ENCODE results near the gene PARVG.
"Not testable (repeated sequence)": the region's sequence is repeated elsewhere in the genome, so short reads cannot be mapped to it uniquely, and the experiment has no call there.

Gene PARVG

DNA sequence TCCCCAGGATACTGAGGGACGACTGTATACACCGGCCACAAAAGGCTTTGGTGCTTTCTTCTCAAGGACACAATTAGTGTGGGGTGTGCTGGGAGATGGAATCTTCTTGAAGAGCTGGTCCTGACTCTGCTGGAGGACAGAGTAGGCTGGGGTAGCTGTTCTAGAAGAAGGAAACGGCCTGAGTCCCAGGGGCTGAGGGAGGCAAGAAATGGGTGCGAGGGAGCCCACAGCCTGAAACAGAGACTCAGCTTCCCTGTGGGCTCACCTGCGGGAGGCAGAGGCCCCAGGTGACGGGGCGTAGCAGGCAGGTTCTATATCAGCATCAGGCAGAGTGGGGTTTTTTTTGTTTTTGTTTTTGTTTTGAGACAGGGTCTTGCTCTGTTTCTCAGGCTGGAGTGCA is 36.6 kb downstream of the PARVG start:
- DNase-seq, result no peak

DNA sequence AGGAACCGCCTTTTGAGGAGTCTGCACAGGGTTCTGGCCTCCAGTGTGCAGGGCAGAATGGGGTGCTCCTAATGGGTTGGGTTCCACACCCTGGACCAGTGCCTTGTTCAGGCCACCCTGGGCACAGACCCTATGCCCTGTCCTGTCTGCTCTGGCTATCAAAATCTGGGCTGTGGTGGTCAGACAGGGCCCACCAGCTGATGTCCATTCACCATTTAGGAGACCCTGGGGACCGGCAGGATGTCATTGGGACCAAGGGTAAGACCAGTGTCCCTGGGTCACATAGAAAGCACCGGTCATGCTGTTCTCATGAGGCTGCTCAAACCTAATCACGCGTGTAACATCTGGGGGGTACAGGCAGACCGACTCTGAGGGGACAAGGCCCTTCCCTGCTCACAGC is 37.3 kb downstream of the PARVG start:
- no peak for DNase-seq

DNA sequence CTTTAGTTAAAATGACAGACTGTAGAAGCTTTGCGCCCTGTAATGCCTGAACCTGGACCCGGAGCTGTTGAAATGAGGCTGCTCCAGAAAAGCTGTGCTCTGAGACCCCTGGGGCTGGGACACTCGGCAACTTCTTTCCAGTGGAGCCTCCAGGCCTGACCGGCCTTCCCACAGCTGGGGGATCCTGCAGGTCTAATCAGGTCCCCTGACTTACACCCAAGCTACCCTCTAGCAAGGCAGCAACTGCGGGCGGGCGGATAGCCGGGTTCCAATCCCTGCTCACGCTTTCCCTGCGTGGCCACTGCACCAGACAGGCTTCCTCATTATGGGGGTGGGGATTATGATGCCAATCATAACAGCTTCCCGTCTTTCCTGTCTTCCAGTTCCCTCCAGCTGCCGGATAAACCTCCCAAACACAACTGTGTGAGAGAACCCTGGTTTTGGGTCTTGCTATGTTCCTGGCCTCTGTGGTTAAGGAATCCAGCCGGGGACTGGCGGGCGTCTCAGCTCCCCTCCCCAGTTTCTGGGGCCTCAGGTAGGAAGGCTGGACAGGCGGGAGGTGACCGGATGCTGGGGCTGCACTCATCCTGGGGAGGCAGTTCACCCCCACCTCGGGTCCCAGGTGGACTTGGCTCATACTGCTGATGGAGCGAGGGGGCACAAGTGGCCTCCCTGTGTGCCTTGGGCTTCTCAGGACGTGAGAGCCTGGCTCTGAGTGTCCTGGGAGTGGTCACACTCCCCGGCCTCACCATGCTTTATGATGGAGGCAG is 38.6 kb downstream of the PARVG start:
- no peak for DNase-seq

DNA sequence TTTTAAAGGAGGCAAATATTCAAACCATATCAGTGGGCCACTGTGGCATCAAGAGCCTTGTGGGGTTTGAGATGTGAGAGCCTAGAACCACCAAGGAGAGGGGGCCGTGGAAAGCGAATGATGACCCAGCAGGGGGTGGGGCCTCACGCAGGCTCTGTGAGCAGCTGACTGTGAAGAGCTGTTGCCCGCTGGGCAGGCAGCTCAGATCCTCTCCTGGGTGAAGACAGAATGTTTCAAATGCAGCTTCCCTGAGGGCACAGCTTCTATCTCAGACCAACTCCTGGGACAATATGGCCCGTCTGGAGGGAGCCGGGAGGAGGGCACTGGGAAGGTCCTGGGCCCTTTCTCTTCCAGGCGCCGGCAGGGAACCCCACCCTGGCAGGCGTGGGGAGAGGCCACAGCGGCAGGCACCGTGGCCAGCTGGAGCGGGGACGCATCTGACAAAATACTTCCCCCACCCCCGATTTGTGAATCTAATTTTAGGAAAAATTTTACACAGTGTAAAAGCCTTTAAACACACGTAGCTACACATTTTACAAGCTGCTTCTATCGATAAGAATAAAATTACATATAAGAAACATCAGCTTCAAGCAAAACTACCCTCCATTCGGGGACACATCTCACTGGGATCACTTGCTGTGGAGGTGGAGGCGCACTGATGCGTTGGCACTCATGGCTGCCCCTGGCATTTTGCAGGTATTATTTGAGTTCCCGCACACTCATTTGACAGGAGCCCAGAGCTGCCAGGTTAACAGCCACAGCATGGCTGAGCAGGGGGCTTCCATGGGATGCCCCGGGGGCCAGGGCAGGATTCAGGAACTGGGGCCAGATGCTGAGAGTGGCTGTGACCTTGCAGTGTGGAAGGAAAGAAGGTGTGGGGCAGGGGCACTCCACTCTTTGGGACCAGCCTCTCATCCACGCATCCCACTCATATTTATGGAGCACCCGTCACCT is 40.3 kb downstream of the PARVG start:
- DNase-seq, result no peak

DNA sequence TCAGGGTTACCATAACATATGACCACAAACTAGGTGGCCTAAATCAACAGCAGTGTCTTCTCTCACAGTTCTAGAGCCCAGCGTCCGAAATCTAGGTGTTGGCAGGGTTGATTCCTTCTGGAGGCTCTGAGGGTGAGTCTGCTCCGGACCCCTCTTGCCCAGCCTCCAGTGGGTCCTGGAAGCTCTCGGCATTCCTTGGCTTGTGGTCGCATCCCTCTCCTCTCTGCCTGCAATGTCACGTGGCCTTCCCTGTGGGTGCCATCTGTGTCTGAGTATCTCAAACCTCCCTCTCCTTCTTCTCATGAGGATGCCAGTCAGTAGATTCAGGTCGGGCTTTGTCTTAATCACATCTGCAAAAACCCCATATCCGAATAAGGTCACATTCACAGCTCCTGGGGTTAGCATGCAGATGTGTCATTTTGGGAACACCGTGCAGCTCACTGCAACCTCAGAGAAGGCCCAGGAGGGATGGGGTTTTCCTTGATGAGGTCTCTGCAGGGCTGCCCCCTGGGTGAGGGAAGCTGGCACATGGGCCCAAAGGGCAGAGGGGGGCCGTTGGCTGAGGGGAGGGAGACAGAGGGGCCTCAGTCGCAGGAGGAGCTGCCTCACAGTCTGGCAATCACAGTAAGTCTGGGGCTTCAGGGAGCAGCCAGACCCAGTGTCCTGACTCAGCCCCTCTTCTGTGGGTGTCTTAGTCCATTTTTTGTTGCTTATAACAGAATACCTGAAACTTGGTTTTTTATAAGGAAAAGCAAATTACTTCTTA is 41.2 kb downstream of the PARVG start:
- no peak for DNase-seq

DNA sequence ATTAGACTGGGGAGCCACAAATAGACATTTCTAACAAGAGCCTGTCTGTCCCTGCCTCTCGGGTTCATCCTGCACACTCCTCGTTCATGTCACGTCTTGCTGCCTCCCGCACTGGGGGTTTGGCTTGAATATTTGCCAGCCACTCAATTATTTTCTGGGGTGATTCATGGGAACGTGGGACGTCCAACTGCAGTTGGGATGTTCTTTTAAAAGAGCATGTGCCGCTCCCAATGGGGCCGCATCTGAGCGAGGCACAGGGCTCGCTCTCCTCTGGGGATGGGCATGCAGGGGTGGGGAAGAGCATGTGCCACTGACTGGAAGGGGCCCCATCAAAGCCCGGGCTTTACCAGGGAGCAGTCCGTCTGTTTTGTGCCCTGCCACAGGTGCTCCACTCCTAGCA is 43.4 kb downstream of the PARVG start:
- no peak for DNase-seq

DNA sequence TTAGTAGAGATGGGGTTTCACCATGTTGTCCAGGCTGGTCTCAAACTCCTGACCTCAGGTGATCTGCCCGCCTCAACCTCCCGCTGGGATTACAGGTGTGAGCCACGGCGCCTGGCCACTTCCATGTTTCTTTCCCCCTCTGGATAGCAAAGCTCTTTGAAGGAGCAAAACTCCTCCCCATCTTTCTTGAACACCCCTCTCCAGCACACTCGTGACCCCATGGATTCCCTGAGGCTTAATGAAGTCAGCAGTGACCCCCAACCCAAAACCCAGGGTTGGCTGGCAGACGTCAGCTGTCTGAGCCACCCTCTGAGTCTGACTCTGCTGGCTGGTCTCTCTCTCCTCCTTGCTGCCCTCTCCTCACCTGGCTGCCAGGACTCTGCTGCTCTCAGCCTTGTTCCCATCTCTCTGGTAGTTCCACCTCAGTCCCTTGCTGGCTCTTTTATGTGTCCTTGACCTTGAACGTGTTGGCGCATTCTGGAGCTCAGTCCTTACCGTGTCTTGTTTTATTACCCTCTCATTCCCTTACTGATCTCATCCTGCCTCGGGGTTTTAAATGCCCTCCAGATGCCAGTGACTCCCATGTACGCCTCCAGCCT is 44.5 kb downstream of the PARVG start:
- no peak for DNase-seq

DNA sequence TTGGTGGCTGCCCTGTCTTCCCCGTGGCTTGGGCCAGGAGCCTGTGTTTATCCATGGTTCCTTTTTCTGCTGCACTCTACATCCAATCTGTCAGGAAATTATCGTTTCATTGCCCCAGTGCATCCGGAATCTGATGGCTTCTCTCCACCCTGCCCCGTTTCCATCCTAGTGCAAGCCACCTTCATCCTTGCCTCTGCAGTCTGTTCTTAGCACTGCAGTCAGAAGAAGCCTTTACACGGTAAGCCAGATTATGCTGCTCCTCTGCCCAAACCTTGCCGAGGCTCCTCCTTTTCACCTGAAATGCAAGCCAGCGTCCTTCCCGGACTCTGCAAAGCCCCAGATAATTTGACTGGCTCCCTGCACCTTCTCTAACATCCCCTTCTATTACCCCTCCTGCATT is 45.1 kb downstream of the PARVG start:
- DNase-seq, result no peak

DNA sequence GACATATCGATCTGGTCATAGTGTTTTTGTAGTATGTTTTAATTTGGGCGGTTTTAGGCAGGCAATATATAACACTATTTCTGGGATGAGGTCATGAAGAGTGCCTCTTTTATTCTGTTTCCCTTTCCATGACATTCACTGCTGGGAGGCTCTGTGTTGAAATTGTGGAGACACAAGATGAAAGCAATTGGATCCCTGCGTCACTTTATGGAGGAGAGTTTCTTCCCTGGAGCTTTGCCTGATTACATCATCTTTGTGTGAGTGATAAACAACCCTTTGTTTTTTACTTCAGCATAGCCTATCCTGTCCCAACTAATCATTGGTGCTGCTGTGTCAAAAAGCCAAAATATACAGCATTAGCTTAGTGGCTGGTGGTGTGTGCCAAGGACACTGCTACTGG is 48.6 kb downstream of the PARVG start:
- no peak for DNase-seq

DNA sequence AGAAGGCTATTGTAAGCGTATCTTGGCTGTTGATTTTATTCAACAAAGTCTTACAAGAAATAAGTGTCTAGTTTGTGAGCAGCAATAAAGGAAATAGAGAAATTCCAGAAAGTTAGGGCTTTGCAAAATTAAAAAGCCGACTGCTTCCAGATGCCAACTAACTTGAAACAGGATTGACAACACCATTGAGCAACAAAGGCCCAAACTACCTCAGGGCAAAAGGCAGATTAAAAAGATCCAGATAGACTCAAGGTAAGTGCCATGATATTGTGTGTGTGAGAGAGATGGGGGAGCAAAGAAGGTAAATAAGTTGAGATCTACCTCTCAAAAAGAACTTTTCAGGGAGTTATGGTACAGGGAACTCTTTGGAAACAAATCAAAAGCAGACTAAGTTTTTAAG is 49.1 kb downstream of the PARVG start:
- DNase-seq, result no peak

DNA sequence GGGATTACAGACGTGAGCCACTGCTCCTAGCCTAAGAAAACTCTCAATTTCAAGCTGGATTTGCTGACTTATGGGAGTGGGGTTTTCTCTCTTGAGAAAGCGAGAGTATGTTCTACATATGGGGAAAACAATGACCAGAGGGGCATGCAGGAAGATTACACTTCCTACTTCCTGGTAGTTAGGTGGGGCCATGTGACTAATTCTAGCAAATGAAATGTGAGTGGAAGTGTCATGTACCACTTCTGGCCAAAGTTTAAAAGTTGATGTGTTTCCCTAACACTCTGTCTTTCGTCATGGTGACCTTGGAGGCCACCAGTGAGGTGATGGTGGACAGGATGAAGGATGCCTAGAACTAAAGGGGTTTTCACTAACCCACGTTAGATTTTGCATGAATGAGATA is 50.5 kb downstream of the PARVG start:
- DNase-seq, result no peak

DNA sequence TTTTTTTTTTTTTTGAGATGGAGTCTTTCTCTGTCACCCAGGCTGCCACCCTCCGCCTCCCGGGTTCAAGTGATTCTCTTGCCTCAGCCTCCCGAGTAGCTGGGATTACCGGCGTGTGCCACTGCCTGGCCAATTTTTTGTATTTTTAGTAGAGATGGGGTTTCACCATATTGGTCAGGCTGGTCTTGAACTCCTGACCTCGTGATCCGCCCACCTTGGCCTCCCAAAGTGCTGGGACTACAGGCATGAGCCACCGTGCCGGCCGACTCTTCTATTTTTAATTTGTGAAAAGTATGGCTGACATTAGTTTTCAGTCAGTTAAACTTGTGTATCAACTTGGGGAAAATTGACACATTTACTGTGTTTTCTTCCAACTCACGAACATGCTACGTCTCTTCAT is 53.6 kb downstream of the PARVG start:
- DNase-seq, result not testable (repeated sequence)

DNA sequence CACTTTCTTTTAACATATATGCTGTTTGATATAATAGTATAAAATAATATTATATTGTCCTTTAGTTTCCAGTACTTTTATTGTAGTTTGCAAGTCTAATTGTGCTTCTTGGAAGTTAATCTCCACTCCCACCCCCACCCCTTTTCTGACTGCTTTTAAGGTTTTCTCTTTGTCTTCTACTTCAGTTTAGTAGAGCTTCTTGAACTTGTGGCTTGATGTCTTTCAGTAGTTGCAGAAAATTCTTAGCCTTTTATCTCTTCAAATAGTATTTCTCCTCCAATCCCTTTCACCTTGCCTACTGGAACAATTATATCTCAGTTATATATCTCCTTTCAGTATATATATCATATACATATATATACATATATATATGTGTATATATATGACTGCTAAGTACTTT is 56.6 kb downstream of the PARVG start:
- no peak for DNase-seq

DNA sequence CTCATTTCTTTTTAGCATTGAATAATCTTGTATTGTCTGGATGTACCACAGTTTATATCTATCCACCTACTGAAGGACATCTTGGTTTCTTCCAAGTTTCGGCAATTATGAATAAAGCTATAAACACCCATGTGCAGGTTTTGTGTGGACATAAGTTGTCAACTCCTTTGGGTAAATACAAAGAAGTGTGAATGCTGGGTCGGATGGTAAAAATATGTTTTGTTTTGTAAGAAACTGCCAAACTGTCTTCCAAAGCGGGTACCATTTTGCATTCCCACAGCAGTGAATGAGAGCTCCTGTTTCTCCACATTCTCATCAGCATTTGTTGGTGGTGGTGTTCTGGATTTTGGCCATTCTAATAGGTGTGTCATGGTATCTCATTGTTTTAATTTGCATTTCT is 60.4 kb downstream of the PARVG start:
- DNase-seq, result not testable (repeated sequence)

DNA sequence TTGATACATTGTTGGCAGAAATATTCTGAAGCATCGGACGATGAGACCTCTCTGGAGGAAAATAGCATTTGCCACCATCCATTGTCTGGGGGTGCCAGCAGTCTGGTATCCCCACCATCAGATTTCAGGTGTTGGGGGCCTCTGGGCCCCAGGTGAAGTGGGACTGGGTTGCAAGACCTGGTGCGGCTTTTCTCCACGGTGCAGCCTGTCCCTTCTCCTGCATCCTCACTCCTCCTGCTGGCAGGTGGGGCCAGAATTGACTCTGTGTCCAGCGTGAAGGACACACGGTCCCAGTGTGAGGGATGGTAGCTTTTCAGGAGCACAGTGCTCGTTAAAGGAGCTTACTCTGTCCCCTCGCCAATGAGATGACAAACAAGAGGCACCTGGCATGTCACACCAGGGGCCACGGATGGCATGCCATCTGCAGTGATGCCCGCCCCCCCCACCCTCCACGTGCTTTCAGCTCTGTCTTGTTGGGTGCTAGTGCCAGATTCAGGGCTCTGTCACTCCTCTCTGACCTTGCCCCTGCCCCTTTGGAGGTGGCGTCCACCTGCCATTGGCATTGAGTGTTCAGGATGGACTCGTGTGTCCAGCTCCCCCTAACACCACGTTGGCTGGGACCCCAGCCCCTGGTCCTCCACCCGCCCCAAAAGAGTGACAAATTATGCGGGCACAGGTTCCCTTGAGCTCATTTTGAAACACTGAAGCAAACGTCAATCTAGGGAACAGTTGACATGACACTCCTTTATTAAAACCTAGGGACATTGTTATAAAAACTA is 62.4 kb downstream of the PARVG start:
- no peak for DNase-seq

DNA sequence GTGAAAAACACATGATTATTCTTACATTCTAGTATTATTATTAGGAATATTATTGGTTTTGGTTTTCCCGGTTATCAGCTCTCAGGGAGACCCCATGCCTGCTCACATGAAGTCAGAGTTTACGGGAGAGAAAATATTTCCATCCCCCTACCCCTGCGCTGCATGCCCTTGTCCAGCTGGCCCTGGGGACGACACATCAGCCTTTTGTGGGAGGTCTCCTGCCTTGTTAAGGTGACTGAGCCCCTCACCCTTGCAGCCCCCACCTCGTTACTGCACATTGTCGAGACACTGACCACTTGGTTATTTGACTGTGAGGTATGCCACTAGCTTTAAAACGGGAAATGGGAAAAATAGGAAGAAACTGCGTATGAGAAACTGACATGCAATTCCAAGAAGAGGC is 63.0 kb downstream of the PARVG start:
- no peak for DNase-seq

DNA sequence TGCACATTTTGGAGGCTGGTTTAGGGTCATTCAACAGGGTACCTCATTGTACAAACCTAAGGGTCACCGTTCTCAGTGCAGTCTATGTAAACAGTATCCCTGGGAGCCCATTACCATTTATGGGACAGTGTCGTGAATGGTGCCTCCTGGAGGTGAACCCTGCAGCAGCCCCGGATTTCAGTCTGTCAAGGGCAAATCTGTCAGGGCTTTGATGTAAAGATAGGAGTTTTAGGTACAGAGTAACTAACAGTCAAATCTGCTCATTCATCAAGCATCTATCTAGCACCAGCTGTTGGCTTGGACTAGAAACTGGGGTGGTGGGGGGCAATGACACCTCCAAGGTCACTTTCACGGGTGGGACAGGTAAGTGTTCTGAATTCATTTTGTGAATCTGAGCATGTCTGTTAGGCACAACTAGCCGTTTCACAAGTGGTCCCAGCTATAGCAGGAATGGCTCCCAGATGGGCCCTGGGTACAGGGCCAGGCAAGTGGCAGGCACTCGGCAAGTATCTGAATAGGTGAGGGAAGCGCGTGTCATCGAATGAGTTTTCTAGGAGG is 63.6 kb downstream of the PARVG start:
- DNase-seq, result no peak

DNA sequence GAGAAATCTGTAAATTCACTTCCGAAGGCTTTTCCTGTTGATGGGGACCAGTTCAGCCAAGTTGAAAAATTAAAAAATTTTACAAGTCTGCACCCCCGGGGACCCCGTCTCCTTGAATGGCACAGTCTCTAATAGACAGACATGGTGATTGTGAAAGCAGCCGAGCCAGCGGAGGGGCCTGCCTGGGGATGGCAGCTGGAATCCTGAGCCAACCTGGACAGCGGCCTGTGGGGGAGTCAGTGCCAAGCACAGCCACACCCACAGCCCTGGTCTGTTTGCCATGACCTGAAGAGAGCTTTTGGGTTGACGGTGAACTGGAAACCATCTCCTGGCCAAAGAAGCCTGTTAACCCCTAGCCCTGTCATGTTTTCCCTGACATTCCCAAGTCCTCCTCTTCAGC is 64.7 kb downstream of the PARVG start:
- no peak for DNase-seq

DNA sequence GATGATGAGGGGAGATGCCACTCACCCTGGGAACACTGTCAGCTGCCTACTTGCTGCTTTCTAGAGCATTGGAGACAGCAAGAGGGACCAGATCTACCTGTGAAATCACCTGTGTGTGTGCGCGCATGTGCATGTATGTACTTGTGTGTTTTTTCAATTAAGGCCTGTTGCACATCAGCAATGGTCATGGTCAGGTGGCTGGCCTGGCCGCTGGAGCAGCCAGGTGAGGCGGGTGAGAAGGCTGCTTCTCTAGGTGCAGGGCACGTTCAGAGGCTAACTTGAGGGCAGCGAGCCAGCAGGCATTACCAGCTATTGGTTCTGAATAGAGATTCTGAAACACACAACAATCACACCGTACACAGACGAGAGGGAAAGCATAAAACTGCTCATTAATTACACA is 65.1 kb downstream of the PARVG start:
- no peak for DNase-seq

DNA sequence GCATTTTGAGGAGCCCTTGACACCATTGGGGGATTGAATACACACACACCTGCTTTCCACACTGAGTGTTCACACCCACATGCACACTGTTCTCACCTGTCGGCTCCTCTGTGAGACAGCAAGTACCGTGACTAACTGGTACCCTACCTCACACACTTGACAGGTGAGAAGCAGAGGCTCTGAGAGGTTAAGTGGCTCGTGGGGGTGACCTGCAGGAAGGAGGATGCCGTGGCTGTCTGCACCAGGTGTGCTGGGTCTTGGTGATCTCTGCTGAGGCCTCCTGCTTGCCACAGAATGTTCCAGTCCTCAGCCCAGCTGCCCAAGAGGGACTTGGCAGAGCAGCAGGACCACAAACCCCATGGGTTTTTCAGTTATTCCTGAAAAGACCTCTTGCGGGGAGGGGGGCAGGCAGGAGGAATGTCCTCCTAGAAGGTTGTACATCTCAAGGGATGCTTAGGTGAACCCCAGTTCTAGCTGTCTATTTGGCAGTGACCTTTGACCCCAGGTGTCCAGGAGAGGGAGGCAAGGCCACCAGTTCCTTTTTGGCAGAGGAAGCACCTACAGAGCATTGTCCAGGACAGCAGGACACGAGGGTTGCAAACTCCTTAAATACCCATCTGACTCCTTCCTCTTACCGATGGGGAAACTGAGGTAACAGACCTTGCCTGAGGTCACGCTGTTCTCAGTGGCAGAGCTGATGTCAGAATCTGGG is 66.0 kb downstream of the PARVG start:
- DNase-seq, result no peak

DNA sequence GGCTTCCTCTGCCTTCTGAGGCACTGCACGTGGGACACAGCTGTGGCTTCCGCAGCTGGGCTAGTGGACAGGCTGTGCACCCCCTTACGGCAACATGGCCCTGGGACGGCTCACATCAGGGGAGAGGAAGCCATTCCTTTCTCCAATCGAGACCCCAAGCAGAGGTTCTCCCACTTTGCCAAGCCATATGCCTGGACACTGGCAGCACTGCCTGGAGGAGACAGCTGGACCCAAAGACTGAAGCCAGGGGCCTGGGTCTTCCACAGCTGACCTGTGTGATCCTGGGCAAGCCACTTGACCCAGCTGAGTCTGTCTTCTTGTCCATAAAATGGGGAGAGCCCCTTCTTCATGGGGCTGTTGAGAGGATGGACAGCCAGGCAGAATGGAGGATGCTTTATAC is 66.6 kb downstream of the PARVG start:
- DNase-seq, result no peak
